ENCODE data around the gene CLIC3. TPM values are rescaled to one million over a fixed set of nuclear protein-coding genes. Genes with fewer than 3 reads are reported as not detected.
A peak's percentile ranks its signal among the peaks of the same experiment; 100 is the strongest.

CLIC3 gene
- total and polyA plus RNA-seq, 2 donors from 2014 or later, result 2.1 to 4.0 TPM

DNA sequence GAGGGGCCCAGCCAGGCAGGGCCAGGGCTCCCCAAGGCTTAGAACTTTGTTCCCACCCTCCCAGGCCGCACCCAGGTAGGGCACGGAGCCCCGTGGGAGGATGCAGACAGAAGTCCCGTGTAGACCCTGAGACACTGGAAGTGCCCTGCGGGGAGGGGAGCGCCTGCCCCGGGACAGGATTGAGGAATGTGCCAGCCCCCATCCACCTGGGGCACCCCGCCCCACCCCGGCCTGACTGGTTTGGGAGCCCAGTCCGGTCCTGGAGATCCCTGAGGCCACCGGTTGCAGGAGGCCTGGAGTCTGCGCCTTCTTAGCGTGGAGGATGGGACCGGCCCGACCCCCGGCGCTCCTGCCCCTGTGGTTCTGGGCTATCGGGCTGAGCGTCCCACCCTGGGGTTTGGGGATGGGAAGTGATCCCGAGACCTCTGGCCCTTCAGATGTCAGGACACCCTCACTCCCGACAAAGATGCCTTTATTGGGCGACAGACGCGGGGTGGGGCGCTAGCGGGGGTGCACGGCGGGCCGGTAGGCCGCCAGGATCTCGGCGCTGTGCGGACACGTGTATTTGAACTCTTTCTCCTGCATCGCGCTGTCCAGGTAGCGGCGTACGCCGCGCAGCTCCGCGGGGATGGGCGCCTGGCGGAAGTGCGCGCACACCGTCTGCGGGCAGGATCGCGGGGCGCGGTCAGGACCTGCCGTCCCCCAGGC lies 2.0 kb downstream of the CLIC3 start:
- Histone ChIP-seq H3K4me3 (ENCODE audit: low read length in 3 of 3) (no peak overlapping the region), H3K9ac (ENCODE audit: low read length in 3 of 3) (no peak overlapping the region), H3K4me1 (ENCODE audit: control insufficient read depth in 2 of 3, insufficient read depth in 2 of 3, low read depth in 1 of 3, low read length in 3 of 3) (peaks cover 0 to 20% (median 10%) of the 10 kb centered on the region in 3 donors), H3K36me3 (ENCODE audit: control insufficient read depth in 2 of 3, insufficient read depth in 3 of 3, low read length in 3 of 3) (peaks cover 0 to 5% (median 0%) of the 10 kb centered on the region in 3 donors), H3K27ac (ENCODE audit: low read depth in 2 of 2, low read length in 2 of 2) (no peak overlapping the region), H3K9me3 (ENCODE audit: control insufficient read depth in 2 of 3, insufficient read depth in 1 of 3, low read length in 3 of 3) (no peaks in the 10 kb centered on the region), H3K27me3 (ENCODE audit: control insufficient read depth, insufficient read depth, low read length) (no peaks in the 10 kb centered on the region)
- TF ChIP-seq, protein P1, sequence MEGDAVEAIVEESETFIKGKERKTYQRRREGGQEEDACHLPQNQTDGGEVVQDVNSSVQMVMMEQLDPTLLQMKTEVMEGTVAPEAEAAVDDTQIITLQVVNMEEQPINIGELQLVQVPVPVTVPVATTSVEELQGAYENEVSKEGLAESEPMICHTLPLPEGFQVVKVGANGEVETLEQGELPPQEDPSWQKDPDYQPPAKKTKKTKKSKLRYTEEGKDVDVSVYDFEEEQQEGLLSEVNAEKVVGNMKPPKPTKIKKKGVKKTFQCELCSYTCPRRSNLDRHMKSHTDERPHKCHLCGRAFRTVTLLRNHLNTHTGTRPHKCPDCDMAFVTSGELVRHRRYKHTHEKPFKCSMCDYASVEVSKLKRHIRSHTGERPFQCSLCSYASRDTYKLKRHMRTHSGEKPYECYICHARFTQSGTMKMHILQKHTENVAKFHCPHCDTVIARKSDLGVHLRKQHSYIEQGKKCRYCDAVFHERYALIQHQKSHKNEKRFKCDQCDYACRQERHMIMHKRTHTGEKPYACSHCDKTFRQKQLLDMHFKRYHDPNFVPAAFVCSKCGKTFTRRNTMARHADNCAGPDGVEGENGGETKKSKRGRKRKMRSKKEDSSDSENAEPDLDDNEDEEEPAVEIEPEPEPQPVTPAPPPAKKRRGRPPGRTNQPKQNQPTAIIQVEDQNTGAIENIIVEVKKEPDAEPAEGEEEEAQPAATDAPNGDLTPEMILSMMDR (IDR thresholded peaks at IDR 0.05; ENCODE audit: borderline replicate concordance, extremely low read depth, insufficient read depth), result no peak
- no peak for FAIRE-seq
- intact Hi-C loops (cut with DNase I), result no loop called here
- DNase-seq, result no peak

DNA sequence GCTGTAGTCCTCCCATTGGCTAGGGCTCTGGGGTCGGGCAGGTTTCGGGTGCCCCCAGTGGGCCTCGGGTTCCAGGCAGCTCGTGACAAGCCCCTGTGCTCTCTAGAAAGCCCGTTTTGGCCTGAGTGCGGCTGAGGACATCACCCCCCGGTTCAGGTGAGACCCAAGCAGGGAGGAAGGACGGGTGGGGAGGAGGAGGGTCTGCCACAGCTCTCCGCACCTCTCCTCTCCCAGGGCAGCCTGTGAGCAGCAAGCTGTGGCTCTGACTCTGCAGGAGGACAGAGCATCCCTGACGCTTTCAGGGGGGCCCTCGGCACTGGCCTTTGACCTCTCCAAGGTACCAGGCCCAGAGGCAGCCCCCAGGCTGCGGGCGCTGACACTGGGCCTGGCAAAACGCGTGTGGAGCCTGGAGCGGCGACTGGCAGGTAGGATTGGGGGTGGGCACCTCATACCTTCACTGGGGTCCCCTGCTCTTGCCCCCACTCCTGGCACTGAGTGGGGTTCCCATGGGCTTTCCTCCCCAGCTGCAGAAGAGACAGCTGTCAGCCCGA lies 3.5 kb downstream of the CLIC3 start:
- H3K27me3 ChIP-seq (ENCODE audit: control insufficient read depth, insufficient read depth, low read length), result no peaks in the 10 kb centered on the region
- intact Hi-C loops (cut with DNase I), result no loop called here
- DNase-seq (no peak), FAIRE-seq (no peak)
- TF ChIP-seq, protein P1 (IDR thresholded peaks at IDR 0.05; ENCODE audit: borderline replicate concordance, extremely low read depth, insufficient read depth), result no peak
- H3K9ac ChIP-seq (ENCODE audit: low read length in 3 of 3), result peak overlapping the region; percentile 18 to 73 (median 65)
- H3K4me3 ChIP-seq (ENCODE audit: low read length in 3 of 3), result peak overlapping the region; percentile 51 to 77 (median 77)
- peaks cover 0 to 5% (median 0%) of the 10 kb centered on the region in 3 donors for H3K36me3 ChIP-seq (ENCODE audit: control insufficient read depth in 2 of 3, insufficient read depth in 3 of 3, low read length in 3 of 3)
- peak overlapping the region in 1 of 2 donors; percentile 4 for H3K27ac ChIP-seq (ENCODE audit: low read depth in 2 of 2, low read length in 2 of 2)
- H3K4me1 ChIP-seq (ENCODE audit: control insufficient read depth in 2 of 3, insufficient read depth in 2 of 3, low read depth in 1 of 3, low read length in 3 of 3), result peaks cover 0 to 20% (median 10%) of the 10 kb centered on the region in 3 donors
- H3K9me3 ChIP-seq (ENCODE audit: control insufficient read depth in 2 of 3, insufficient read depth in 1 of 3, low read length in 3 of 3), result no peaks in the 10 kb centered on the region

DNA sequence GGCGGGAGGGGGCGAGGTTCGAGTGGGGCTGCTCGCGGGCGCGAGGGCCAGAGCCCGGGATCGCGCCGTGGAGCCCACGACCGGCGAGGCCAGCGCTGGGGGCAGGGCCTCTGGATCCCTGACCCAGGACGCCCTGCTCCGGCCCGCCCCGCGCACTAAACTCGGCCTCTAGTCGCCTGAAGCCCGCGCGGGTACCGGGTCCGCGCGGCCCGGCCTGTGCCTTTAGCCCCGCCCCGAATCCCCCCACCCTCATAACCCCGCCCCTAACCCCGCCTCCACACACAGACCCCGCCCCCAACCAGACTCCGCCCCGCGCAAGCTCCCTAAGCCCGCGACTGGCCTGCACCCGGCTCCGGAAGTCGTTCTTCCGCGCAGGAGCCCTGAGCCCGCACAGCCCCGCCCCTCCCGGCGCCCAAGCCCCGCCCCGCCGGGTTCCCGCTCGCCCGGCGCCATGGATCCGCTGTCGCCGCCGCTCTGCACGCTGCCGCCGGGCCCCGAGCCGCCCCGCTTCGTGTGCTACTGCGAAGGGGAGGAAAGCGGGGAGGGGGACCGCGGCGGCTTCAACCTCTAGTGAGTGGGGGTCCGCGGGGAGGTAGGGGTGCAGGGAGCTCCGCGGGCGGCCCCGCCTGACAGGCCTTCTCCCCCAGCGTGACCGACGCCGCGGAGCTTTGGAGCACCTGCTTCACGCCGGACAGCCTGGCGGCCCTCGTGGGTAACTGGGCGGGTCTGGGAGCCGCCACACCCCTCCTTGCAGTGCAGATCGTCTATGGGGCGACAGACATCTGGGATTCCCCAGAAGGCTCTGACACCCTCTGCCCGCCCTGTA lies 4.2 kb downstream of the CLIC3 start, which contains the start of gene PAXX:
Gene PAXX, plus strand, starts transcription at position 430 of the 826 bp plus-strand sequence. Its CDS starts 22 bp downstream, at position 452.
- H3K9ac ChIP-seq (ENCODE audit: low read length in 3 of 3), result peak within 1 kb of the TSS; percentile 18 to 73 (median 65)
- intact Hi-C loops (cut with DNase I), result no loop called here
- DNase-seq (peak; percentile 92 to 98 (median 95)), FAIRE-seq (no peak)
- H3K9me3 ChIP-seq (ENCODE audit: control insufficient read depth in 2 of 3, insufficient read depth in 1 of 3, low read length in 3 of 3), result no peaks in the 10 kb centered on the region
- peaks cover 0 to 5% (median 0%) of the 10 kb centered on the region in 3 donors for H3K36me3 ChIP-seq (ENCODE audit: control insufficient read depth in 2 of 3, insufficient read depth in 3 of 3, low read length in 3 of 3)
- peak within 1 kb of the TSS; percentile 51 to 53 for H3K27ac ChIP-seq (ENCODE audit: low read depth in 2 of 2, low read length in 2 of 2)
- H3K4me1 ChIP-seq (ENCODE audit: control insufficient read depth in 2 of 3, insufficient read depth in 2 of 3, low read depth in 1 of 3, low read length in 3 of 3), result peaks cover 0 to 16% (median 10%) of the 10 kb centered on the region in 3 donors
- TF ChIP-seq, protein P1 (IDR thresholded peaks at IDR 0.05; ENCODE audit: borderline replicate concordance, extremely low read depth, insufficient read depth), result no peak
- H3K27me3 ChIP-seq (ENCODE audit: control insufficient read depth, insufficient read depth, low read length), result no peaks in the 10 kb centered on the region
- peak within 1 kb of the TSS; percentile 51 to 77 (median 77) for H3K4me3 ChIP-seq (ENCODE audit: low read length in 3 of 3)

Measured in kidney (tissue), 14 donors.